ENCODE data around the gene RXFP2.

Gene RXFP2

DNA sequence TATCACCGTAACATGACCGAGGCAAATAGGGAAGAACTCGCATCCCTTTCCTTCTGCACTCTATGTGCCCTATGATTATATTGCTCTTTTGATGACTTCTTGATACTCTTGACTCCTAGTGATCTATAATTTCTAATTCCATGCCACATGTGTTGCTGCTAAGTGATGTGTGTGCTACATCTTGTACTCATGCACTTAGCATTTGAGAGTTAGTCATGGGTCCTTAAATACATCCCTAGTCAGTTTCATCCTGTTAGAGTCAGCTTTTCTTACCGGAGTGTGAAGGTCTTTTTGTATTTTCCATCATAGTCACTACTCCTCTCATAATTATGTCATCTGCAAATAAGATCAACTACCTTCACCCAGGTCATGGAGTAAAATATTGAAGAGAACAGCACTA is 30.2 kb downstream of the RXFP2 start:
- POLR2A ChIA-PET, result no interaction called here
- TF ChIP-seq SUZ12 (IDR thresholded peaks at IDR 0.05) (no peak), CTBP1 (IDR thresholded peaks at IDR 0.05; ENCODE audit: borderline replicate concordance) (no peak), L3MBTL2 (conservative IDR thresholded peaks at IDR 0.05) (no peak), ZNF384 (IDR thresholded peaks at IDR 0.05) (no peak), FOXK2 (IDR thresholded peaks at IDR 0.05) (no peak), NFRKB (IDR thresholded peaks at IDR 0.05) (no peak), FOXA1 (IDR thresholded peaks at IDR 0.05) (no peak), HDGF (IDR thresholded peaks at IDR 0.05; ENCODE audit: borderline replicate concordance) (no peak), ELF4 (IDR thresholded peaks at IDR 0.05) (no peak), LEF1 (IDR thresholded peaks at IDR 0.05; ENCODE audit: borderline replicate concordance) (no peak), TARDBP (IDR thresholded peaks at IDR 0.05) (no peak), BHLHE40 (IDR thresholded peaks at IDR 0.05; ENCODE audit: borderline replicate concordance) (no peak)
- TF ChIP-seq, protein P1, sequence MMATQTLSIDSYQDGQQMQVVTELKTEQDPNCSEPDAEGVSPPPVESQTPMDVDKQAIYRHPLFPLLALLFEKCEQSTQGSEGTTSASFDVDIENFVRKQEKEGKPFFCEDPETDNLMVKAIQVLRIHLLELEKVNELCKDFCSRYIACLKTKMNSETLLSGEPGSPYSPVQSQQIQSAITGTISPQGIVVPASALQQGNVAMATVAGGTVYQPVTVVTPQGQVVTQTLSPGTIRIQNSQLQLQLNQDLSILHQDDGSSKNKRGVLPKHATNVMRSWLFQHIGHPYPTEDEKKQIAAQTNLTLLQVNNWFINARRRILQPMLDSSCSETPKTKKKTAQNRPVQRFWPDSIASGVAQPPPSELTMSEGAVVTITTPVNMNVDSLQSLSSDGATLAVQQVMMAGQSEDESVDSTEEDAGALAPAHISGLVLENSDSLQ (IDR thresholded peaks at IDR 0.05), result no peak

DNA sequence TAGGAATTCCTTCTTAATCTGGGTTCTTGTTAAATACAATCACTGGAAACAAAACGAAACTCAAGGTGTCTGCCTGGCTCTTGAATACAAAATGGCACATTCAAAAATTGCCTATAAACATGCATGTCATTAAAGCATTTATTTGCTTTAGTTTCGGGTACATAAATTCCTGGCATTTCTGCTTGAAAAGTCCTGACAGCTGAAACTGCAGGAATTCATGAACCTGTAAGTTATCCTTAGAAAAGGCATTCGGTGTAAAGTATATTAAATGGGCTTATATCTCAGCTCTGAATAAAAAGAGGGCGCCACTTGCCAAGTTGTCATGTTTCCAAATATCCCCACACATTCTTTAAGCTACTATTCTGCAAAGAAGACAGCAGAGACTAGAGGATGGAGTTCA is 32.9 kb downstream of the RXFP2 start:
- CTCF ChIA-PET, result no interaction called here

More for the DNA sequence above, 30.2 kb downstream of the RXFP2 start:
- CTCF ChIA-PET, result no interaction called here
- no peak for DNase-seq (ENCODE audit: extremely low spot score)

DNA sequence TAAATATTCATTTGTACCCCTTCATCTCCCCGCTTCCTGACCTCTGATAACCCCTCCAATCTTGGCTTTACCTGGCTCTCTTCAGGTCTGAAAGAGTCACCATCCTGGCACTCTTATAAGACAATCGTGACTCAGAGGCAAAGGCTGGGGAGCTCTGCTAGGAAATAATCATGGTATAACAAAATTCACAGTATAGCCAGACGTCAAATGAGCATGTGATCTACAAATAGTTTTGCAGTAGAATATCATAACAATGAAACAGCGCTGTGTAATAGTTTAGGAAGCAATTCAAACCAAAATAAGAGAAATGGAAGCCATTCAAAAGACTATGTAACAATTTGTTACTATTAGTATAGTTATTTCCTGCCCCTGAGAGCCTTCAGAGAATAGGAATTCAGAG is 34.2 kb downstream of the RXFP2 start:
- no peak for DNase-seq (ENCODE audit: extremely low spot score)
- CTCF ChIA-PET, result no interaction called here
- POLR2A ChIA-PET, result no interaction called here
- no peak for TF ChIP-seq FOXA1 (IDR thresholded peaks at IDR 0.05)
- no peak for TF ChIP-seq BHLHE40 (IDR thresholded peaks at IDR 0.05; ENCODE audit: borderline replicate concordance)
- no peak for TF ChIP-seq SP1 (IDR thresholded peaks at IDR 0.05)
- no peak for TF ChIP-seq CTBP1 (IDR thresholded peaks at IDR 0.05; ENCODE audit: borderline replicate concordance)
- TF ChIP-seq SUZ12 (IDR thresholded peaks at IDR 0.05), result no peak
- TF ChIP-seq ELF4 (IDR thresholded peaks at IDR 0.05), result no peak
- no peak for TF ChIP-seq FOXK2 (IDR thresholded peaks at IDR 0.05)
- TF ChIP-seq TARDBP (IDR thresholded peaks at IDR 0.05), result no peak
- TF ChIP-seq LEF1 (IDR thresholded peaks at IDR 0.05; ENCODE audit: borderline replicate concordance), result no peak
- no peak for TF ChIP-seq HDGF (IDR thresholded peaks at IDR 0.05; ENCODE audit: borderline replicate concordance)
- TF ChIP-seq, protein P1 (IDR thresholded peaks at IDR 0.05), result no peak
- TF ChIP-seq L3MBTL2 (conservative IDR thresholded peaks at IDR 0.05), result no peak
- no peak for TF ChIP-seq ZNF384 (IDR thresholded peaks at IDR 0.05)

More for the DNA sequence above, 32.9 kb downstream of the RXFP2 start:
- POLR2A ChIA-PET, result no interaction called here
- DNase-seq (ENCODE audit: extremely low spot score), result no peak
- TF ChIP-seq BHLHE40 (IDR thresholded peaks at IDR 0.05; ENCODE audit: borderline replicate concordance), result no peak

DNA sequence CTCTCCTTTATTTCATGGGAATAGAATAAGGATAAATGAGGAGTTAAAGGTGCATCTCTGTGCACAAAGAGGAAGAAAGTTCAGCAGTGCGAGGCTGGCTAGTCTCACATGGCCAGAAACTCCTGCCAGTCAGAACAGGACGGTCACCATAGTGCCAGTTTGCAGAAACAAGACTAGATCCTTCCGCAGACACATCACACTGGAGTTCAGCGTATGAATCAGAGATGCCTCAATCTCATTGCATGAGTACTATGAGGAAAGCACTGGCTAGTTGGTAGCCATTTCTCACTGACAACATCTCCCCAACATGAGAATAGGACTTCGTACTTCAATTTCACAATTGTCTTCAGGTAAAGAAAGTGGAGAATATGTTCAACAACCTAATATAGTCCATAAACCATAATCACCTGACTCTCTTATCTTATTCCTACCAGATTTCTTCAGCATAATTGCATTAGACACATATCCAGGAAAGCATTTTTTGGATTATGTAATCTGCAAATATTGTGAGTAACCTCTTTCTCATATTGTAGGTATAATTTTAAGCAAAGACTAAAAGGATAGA is 34.9 kb downstream of the RXFP2 start:
- no peak for DNase-seq (ENCODE audit: extremely low spot score)
- ChIA-PET POLR2A (no interaction called here), CTCF (no interaction called here)
- TF ChIP-seq SUZ12 (IDR thresholded peaks at IDR 0.05) (no peak), BHLHE40 (IDR thresholded peaks at IDR 0.05; ENCODE audit: borderline replicate concordance) (no peak), CTBP1 (IDR thresholded peaks at IDR 0.05; ENCODE audit: borderline replicate concordance) (no peak), SP1 (IDR thresholded peaks at IDR 0.05) (no peak), FOXM1 (IDR thresholded peaks at IDR 0.05; ENCODE audit: borderline replicate concordance) (no peak), ZNF384 (IDR thresholded peaks at IDR 0.05) (no peak), L3MBTL2 (conservative IDR thresholded peaks at IDR 0.05) (no peak), HDGF (IDR thresholded peaks at IDR 0.05; ENCODE audit: borderline replicate concordance) (no peak), NFRKB (IDR thresholded peaks at IDR 0.05) (no peak), FOXA1 (IDR thresholded peaks at IDR 0.05) (no peak), TARDBP (IDR thresholded peaks at IDR 0.05) (no peak), ARNT (IDR thresholded peaks at IDR 0.05) (no peak), ELF4 (IDR thresholded peaks at IDR 0.05) (no peak), FOXK2 (IDR thresholded peaks at IDR 0.05) (no peak), LEF1 (IDR thresholded peaks at IDR 0.05; ENCODE audit: borderline replicate concordance) (no peak)
- TF ChIP-seq, protein P1 (IDR thresholded peaks at IDR 0.05), result no peak

DNA sequence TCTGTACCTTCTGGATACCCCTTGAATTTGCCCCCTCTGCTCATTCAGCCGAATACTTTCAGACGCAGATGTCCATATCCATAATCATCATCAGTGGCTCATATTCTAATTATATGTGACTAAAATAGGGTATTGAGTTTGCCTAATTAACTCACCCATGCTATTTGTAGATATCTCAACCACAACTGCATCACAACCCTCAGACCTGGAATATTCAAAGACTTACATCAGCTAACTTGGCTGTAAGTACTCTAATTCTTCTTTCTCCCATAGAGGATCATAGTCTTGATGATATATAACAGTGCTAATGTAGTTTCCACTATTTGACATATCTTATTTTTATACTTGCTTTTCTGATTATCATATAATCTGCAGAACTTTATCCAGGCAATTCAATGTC is 35.8 kb downstream of the RXFP2 start:
- TF ChIP-seq ELF4 (IDR thresholded peaks at IDR 0.05) (no peak), FOXA1 (IDR thresholded peaks at IDR 0.05) (no peak), NFRKB (IDR thresholded peaks at IDR 0.05) (no peak), L3MBTL2 (conservative IDR thresholded peaks at IDR 0.05) (no peak)
- ChIA-PET CTCF (no interaction called here), POLR2A (no interaction called here)
- DNase-seq (ENCODE audit: extremely low spot score), result no peak

DNA sequence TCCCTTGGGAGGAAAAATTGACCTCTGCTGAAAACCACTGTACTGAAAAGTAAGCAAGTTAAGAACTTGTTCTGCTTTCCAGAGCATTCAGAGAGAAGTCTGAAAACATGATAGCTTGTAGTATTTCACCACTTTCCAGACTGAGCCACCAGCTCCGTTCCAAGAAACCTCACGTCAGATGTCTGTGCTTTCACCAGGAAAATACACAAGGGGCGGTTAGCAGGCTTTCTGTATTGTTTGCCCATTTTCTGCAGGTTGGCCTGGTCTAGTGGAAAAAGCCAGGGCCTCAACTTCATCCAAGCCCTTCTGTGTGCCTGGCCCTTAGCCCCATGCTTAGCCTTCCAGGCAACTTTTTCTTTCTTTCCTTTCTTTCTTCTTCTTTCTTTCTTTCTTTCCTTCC is 36.4 kb downstream of the RXFP2 start:
- CTCF ChIA-PET, result no interaction called here
- TF ChIP-seq FOXA1 (IDR thresholded peaks at IDR 0.05) (no peak), TARDBP (IDR thresholded peaks at IDR 0.05) (no peak), FOXM1 (IDR thresholded peaks at IDR 0.05; ENCODE audit: borderline replicate concordance) (no peak), LEF1 (IDR thresholded peaks at IDR 0.05; ENCODE audit: borderline replicate concordance) (no peak), ELF4 (IDR thresholded peaks at IDR 0.05) (no peak), ZNF384 (IDR thresholded peaks at IDR 0.05) (no peak), CTBP1 (IDR thresholded peaks at IDR 0.05; ENCODE audit: borderline replicate concordance) (no peak), ARNT (IDR thresholded peaks at IDR 0.05) (no peak), HDGF (IDR thresholded peaks at IDR 0.05; ENCODE audit: borderline replicate concordance) (no peak), BHLHE40 (IDR thresholded peaks at IDR 0.05; ENCODE audit: borderline replicate concordance) (no peak), L3MBTL2 (conservative IDR thresholded peaks at IDR 0.05) (no peak), FOXK2 (IDR thresholded peaks at IDR 0.05) (no peak)
- TF ChIP-seq, protein P1 (IDR thresholded peaks at IDR 0.05), result no peak
- DNase-seq (ENCODE audit: extremely low spot score), result no peak
- POLR2A ChIA-PET, result no interaction called here

Data from HEK293T (cell line).